Nephron (organoid): ENCODE results near the gene EIF1AX.

ENCODE experiments used
- H3K27ac Mint-ChIP-seq, 3 experiments: 2 replicates each; pipeline ENCODE4 v1.8.0; 2020; ENCODE audit warnings: mixed read lengths in 3 of 3, mild to moderate bottlenecking in 2 of 3, moderate library complexity in 1 of 3
- H3K27me3 Mint-ChIP-seq: 2 replicates; pipeline ENCODE4 v1.8.0; 2021; ENCODE audit warnings: low read depth, mild to moderate bottlenecking, moderate library complexity, mixed read lengths
- H3K36me3 Mint-ChIP-seq: 2 replicates; pipeline ENCODE4 v1.8.0; 2020; ENCODE audit warnings: low read depth, mixed read lengths
- H3K4me1 Mint-ChIP-seq: 2 replicates; pipeline ENCODE4 v1.8.0; 2020; ENCODE audit warnings: mixed read lengths
- H3K4me3 Mint-ChIP-seq, 3 experiments: 2 replicates each; pipeline ENCODE4 v1.8.0; 2020; ENCODE audit warnings: mild to moderate bottlenecking in 3 of 3, mixed read lengths in 3 of 3, moderate library complexity in 2 of 3
- H3K9me3 Mint-ChIP-seq: 2 replicates; pipeline ENCODE4 v1.8.0; 2020; ENCODE audit warnings: mixed read lengths
- TF ChIP-seq, protein P1 (sequence below), 3 experiments: fragments of 200-600 bp; sonication (generic); IDR thresholded peaks; one replicate each; pipeline ENCODE4 v1.5.0; 2021; ENCODE audit warnings: antibody characterized with exemption in 3 of 3; ENCODE audit not compliant: unreplicated experiment in 3 of 3

The EIF1AX gene

DNA sequence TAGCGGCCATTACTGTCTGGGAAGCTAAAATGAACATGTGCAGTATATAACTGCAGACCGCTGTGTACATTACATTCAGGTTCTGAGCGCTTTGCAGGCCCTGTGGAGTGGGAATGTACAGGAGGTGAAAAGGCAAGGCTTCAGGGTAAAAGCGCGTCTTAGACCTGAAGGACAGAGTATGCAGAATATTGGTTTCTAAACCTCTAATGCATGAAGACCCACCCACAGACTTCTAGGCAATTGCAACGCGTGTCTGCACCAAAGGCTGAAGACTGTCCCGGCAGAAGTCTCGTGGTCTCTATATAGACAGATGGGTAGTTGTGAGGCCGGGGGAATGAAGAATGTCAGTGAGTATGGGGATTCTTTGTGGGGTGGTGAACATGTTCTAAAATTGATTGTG, 30.4 kb downstream of the EIF1AX start:
- no peak overlapping the region for H3K4me3 Mint-ChIP-seq
- H3K9me3 Mint-ChIP-seq: peaks cover 7% of the 10 kb centered on the region
- TF ChIP-seq, protein P1, sequence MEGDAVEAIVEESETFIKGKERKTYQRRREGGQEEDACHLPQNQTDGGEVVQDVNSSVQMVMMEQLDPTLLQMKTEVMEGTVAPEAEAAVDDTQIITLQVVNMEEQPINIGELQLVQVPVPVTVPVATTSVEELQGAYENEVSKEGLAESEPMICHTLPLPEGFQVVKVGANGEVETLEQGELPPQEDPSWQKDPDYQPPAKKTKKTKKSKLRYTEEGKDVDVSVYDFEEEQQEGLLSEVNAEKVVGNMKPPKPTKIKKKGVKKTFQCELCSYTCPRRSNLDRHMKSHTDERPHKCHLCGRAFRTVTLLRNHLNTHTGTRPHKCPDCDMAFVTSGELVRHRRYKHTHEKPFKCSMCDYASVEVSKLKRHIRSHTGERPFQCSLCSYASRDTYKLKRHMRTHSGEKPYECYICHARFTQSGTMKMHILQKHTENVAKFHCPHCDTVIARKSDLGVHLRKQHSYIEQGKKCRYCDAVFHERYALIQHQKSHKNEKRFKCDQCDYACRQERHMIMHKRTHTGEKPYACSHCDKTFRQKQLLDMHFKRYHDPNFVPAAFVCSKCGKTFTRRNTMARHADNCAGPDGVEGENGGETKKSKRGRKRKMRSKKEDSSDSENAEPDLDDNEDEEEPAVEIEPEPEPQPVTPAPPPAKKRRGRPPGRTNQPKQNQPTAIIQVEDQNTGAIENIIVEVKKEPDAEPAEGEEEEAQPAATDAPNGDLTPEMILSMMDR (IDR thresholded peaks at IDR 0.05; ENCODE audit: unreplicated experiment in 3 of 3): no peak
- H3K27ac Mint-ChIP-seq: no peak overlapping the region
- H3K36me3 Mint-ChIP-seq: no peaks in the 10 kb centered on the region
- H3K27me3 Mint-ChIP-seq: peaks cover 21% of the 10 kb centered on the region
- H3K4me1 Mint-ChIP-seq: no peaks in the 10 kb centered on the region

DNA sequence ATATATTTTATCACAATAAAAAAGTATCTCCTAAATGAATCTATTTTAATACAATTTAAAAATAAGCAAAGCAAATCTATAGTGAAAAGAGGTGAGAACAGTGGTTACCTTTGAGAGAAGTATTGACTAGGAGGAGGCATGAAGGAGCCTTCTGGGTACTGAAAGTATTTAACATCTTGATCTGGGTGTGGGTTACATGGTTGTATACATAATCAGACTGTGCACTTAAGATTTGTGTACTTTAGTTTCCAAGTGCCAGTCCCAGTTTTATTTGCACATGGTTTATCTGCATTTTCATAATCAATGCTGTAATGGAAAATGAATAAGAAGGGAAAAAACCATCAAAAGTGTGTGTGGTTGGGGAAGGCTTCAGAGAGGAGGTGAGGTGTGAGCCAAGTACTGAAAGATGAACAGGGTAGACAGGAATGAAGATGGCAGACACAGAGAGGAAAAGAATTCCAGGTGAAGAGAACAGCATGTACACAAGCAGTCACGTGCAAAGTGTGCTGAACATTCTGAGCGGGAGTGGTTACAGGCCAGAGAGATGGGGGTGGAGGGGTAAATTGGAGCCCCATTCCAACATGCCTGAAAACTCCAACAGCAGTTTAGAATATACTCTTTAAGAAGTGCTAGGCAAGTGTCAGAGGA, 39.6 kb downstream of the EIF1AX start:
- H3K27ac Mint-ChIP-seq: no peak overlapping the region
- H3K27me3 Mint-ChIP-seq: no peaks in the 10 kb centered on the region
- no peaks in the 10 kb centered on the region for H3K36me3 Mint-ChIP-seq
- TF ChIP-seq, protein P1 (IDR thresholded peaks at IDR 0.05; ENCODE audit: unreplicated experiment in 3 of 3): no peak
- H3K4me1 Mint-ChIP-seq: no peaks in the 10 kb centered on the region
- no peak overlapping the region for H3K4me3 Mint-ChIP-seq
- peaks cover 16% of the 10 kb centered on the region for H3K9me3 Mint-ChIP-seq

DNA sequence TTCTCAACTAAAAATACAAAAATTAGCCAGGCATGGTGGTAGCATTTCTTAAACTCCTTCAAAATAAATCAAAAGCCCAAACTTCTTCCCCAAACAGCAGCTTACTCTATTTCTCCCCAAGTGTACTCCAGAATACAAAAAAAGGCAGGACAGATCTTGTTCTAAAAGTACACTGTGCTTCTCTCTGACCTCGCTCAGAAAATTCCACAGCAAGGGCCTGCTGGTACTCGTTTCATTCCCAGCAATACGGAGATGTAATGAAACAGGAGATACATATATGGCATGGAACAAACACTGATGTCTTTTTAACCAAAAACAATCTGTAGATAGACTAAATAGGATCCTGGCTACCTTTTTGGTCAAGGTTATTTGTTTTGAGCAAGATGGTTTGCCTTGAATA, 50.1 kb downstream of the EIF1AX start:
- H3K9me3 Mint-ChIP-seq: peaks cover 16% of the 10 kb centered on the region
- H3K4me1 Mint-ChIP-seq: no peaks in the 10 kb centered on the region
- H3K27me3 Mint-ChIP-seq: no peaks in the 10 kb centered on the region
- no peaks in the 10 kb centered on the region for H3K36me3 Mint-ChIP-seq
- no peak overlapping the region for H3K27ac Mint-ChIP-seq
- H3K4me3 Mint-ChIP-seq: no peak overlapping the region
- TF ChIP-seq, protein P1 (IDR thresholded peaks at IDR 0.05; ENCODE audit: unreplicated experiment in 3 of 3): no peak

DNA sequence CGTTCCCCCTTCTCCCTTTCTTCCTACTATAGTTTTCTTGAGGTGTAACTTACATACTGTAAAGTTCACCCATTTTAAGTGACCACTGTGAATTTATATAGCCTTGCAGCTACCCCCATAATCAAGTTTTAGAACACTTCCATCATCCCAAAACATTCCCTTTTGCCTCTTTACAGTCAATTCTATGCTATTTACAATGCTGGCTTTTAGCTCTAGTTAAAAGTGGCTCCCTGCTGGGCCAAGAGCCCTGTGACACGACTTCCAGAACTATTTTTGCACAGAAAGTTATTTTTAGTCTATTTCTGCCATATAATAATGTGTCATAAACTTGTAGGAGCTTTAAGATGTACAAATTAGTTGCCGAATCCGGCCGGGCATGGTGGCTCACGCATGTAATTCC, 51.8 kb downstream of the EIF1AX start:
- no peak overlapping the region for H3K27ac Mint-ChIP-seq
- TF ChIP-seq, protein P1 (IDR thresholded peaks at IDR 0.05; ENCODE audit: unreplicated experiment in 3 of 3): no peak
- peaks cover 13% of the 10 kb centered on the region for H3K9me3 Mint-ChIP-seq
- no peaks in the 10 kb centered on the region for H3K36me3 Mint-ChIP-seq
- no peaks in the 10 kb centered on the region for H3K27me3 Mint-ChIP-seq
- H3K4me1 Mint-ChIP-seq: no peaks in the 10 kb centered on the region
- no peak overlapping the region for H3K4me3 Mint-ChIP-seq

DNA sequence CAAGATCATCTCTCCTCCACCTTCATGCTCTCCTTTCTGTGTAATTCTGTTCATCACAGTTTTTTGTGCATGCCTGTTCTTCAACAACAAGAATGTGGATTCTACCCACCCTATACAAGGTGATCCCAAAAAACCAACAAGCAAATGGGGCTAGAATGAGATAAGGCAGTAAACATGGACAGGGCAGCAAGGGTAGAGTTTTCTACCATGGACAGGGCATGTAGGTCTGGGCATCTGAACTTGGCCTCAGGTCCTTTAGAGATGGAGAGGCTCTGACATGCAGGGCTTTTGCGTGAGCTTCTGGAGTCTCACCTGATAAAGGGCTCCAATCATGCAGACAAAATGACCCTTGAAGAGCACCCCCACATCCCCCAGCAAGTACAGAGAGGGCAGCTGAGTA, 61.4 kb downstream of the EIF1AX start:
- no peaks in the 10 kb centered on the region for H3K36me3 Mint-ChIP-seq
- no peak overlapping the region for H3K4me3 Mint-ChIP-seq
- peaks cover 4% of the 10 kb centered on the region for H3K9me3 Mint-ChIP-seq
- TF ChIP-seq, protein P1 (IDR thresholded peaks at IDR 0.05; ENCODE audit: unreplicated experiment in 3 of 3): no peak
- H3K4me1 Mint-ChIP-seq: no peaks in the 10 kb centered on the region
- no peaks in the 10 kb centered on the region for H3K27me3 Mint-ChIP-seq
- no peak overlapping the region for H3K27ac Mint-ChIP-seq
